Ureter (tissue), 1 donor: Measurements from ENCODE around the gene ACTL8. TPM values are rescaled to one million over a fixed set of nuclear protein-coding genes. Genes with fewer than 3 reads are reported as not detected.

Experiments used
- DNase-seq: peaks from one replicate; pipeline ENCODE4 v3.0.0-alpha.2; 2020; ENCODE audit warnings: low spot score
- total RNA-seq: library from RNA; stranded (reverse); gene quantifications from one replicate; pipeline ENCODE4 v1.2.4, GENCODE V29; 2023
- donor health status: DM: yes; HTN: yes; CAD: no.

ACTL8 gene
- total RNA-seq, 1 donor from 2014 or later, result not detected

- no peak for DNase-seq
Observed at GRCh38 chr1:17875882-17876280, 120.7 kb downstream of the ACTL8 start.

Other genes with a start within 250 kb of the ACTL8 start
- gene ARHGEF10L, start 215.6 kb upstream of the ACTL8 start, total RNA-seq, result 166 TPM